ENCODE measurements around the gene PPP4R3A. TPM values are rescaled to one million over a fixed set of nuclear protein-coding genes. Genes with fewer than 3 reads are reported as not detected.
"Not testable (repeated sequence)": the region's sequence is repeated elsewhere in the genome, so short reads cannot be mapped to it uniquely, and the experiment has no call there.

The PPP4R3A gene
- total RNA-seq, 2 donors from 2014 or later = 74.5 to 84.3 TPM

DNA sequence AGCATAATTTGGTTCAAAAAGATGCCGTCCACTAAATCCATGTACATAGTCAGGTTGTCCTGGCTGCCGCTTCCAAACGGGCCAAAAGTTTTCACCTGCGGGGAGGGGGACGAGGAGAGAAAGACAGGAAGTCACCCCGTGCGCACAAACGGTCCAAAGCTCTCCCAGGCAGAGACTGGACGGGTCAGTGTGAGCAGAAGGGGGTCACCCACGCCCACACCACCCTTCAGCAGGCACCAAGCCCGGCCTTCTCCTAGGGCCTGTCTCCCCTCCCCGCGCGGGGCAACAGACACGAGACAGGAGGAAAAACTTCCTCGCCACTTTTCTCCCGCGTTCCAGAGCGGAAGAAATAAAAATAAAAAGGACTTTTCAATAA, 93.4 kb downstream of the PPP4R3A start:
- intact Hi-C loops (cut with DNase I, micrococcal nuclease) = loop anchor here in 1 of 2 donors (5.0 kb wide), 1 partner anchor 94 kb away; no protein-coding TSS in a partner anchor
- ATAC-seq (peak; percentile 35), DNase-seq (peak in 1 of 2 donors; percentile 62)

DNA sequence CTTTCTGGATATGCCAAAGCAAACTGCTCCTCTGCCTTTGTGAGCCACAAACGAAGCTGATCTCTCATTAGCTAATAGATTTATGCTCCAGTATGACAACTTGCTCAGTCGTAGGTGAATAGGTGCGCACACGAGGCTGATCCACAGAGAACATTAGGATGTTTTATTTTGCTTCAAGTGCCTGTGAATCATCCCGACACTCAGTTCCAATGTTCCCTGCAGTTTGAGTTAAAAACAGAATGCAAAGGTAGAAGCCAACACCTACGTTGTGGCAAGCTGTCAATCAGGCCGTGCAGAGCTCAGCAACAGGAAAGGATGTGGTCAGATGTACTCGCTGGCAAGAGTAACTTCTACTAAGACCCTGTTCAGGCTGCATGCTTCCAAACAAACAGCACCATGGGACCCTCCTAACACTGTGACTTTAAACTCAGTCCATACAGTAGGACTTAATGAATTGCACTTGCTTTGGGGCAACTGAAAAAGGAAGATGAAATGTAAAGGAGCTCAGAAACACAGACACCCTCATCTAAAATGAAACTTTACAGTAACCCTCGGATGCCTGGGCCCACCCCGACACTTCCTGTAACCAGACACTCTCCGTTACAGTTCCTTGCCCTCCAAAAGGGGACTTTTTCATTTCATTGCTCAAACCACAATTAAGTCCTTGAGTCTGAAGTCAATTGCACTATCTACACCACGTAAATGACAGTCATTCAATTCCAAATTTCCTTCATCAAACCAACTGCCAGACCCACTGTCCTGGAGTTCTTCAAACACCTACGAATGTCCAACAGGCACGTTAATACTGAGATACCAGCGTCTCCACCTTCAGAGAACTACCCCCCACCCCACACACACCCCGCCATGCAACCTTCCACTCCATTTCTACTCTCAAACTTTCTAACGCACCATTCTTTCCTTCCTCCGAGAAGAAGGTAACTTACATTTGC, 94.0 kb downstream of the PPP4R3A start:
- ATAC-seq (no peak), DNase-seq (peak; percentile 49 to 68)
- intact Hi-C loops (cut with DNase I, micrococcal nuclease) = loop anchor here in 1 of 2 donors (5.0 kb wide), 1 partner anchor 94 kb away; no protein-coding TSS in a partner anchor

DNA sequence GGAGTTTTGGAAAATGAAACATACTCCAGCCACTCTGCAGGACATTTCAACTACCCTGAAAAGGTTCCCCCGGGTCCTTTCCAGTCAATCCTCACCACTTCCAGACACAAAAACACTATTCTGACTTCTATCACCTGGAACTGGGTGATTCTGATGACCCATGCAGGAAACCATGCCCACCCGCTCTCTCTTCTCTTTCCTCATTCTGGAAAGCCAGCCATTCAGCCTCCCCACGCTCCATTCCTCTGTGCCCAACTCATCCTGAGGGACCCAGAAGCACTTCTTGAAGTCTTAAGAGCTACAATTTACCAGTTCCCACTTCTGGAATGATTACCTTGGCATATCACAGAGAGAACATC, 95.7 kb downstream of the PPP4R3A start:
- DNase-seq = no peak
- intact Hi-C loops (cut with DNase I, micrococcal nuclease) = no loop called here
- no peak for ATAC-seq

DNA sequence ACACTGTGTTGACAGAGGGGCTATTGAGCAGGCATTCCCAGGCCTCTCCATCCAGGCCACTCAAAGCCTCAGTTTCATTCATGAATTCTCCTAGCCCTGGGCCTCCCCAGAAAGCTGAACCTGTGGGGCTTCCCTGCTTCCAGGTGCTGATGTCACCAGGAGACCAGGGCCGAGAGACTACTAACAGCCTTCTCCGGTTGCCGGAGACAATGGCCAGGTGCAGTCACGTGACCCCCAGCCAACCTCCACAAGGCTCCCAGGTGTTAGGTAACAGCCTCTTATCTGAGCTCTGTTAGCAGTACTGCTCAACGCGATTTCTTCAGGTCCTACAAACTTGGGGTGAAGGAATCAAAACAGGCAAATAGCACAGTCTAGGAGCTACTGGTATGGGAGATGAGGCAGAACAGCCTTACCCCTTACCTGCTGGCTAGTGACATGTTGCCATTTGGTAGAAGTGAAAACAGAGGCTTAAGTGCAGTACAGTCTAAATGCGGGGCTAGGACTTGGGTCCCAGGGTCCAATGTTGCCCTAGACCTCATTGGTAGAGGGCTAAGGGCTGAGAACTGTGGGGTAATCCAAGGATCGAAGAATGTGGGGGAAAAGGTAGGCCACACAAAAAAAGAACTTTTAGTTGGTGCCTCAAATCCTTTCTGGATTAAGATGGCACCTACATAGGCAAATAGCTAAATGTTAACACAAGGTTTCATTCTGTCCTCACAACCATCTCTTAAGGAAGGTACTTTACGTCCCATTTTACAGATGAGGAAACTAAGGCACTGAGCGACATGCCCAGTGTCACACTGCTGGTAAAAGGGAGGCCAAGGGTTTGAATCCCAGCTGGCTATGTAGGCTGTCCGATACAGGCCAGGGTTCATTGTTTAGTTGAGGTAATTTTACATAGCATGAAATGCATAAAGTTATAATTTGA, 96.3 kb downstream of the PPP4R3A start:
- intact Hi-C loops (cut with DNase I, micrococcal nuclease) = no loop called here
- DNase-seq (peak; percentile 74 to 79), ATAC-seq (peak; percentile 39)

DNA sequence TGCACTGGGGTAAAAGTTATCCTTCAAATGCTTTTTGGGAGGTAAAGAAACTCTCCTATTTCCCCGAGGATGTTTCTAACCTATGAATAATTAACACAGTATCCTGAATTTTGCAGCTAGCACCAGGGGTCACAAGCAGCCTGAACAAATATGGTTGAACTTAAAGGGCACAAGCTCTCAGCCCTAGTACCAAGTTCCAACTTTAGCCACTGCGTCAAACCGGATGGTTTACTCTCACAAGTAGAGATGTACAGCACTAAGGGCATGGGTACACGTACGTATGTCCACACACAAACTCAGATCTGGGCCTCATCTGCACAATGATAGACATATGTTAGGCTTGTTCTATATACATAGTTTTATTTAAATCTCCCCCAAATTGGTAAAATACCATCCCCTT, 97.2 kb downstream of the PPP4R3A start:
- DNase-seq = no peak
- intact Hi-C loops (cut with DNase I, micrococcal nuclease) = no loop called here
- no peak for ATAC-seq

DNA sequence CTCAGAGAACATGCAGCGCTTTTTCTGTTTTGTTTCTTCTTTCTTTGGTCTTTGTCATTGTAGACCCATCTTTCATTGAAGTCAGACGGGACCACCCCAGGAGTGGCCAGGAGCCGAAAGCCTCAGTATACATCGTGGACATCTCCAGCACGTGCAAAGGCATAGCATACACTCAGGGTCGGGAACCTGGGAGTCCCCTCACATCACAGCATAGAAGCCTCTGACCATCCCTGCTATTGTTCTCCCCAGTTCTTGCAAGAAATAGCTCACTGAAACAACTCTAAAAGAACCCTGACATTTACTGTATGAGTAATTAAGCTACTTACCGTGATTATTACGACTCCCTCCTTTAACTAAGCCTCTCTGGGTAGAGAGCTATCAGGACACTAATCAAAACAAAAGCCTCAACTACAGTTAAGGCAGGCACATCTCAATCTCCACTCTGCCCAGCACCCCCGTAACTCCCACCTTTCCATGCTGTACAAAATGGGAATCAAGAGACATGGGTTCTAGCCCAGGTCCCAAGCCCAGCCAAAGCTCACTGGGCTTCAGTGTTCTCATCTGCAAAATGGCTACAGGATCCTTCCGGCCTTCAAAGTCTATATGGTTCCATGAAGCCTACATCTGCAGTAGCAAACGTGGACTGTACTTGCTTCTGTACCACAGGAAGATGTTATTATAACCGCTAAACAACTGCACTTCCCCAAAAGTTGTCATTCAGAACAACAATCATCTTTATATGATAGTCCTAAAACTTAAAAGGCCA, 99.2 kb downstream of the PPP4R3A start:
- DNase-seq (no peak), ATAC-seq (no peak)
- intact Hi-C loops (cut with DNase I, micrococcal nuclease) = no loop called here

DNA sequence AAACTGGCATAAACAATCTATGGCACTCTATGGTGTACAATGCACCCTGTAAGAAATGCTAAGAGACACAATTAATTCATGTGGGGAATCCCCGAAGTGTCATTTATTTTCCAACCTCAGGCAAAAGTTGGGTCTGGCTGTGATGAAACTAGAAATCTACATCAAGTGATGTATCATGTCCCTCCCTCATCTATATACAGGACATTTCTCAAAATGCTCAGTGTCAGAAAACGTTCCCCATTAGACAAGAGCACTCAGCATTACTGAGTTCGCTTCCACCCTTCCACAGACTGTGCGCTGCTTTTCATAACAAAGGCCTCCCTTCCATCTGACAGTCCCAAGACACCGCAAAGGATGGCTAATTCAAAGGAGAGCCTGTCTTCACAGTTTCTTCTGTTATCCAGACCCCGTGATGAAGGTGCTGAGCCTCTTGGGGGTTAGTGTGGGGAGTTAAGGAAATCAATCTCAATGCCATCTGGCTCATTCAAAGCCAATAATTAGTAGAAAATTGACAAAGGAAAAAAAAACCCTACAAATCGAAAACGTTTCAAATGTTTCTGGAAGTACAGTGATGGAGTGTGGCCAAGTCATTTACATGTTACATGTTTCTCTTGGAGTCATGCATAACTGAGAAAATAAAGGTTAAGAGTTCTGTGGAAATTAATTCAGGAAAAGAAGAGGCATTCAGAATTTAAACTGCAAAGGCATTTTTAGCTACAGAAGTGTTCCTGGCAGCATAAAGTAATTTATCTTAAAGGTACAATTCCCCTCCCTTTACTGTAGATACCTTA, 100.0 kb downstream of the PPP4R3A start:
- DNase-seq = no peak
- ATAC-seq = no peak
- intact Hi-C loops (cut with DNase I, micrococcal nuclease) = no loop called here

DNA sequence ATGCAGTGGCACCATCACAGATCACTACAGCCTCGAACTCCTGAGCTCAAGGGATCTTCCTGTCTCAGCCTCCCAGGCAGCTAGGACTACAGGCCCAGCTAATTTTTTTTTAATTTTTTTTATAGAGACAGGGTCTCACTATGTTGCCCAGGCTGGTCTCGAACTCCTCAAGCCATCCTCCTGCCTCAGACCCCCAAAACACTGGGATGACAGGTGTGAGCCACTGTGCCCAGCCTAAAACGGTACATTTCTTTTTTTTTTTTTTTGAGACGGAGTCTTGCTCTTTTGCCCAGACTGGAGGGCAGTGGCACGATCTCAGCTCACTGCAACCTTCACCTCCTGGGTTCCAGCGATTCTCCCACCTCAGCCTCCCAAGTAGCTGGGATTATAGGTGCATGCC, 100.9 kb downstream of the PPP4R3A start:
- DNase-seq; intact Hi-C loops (cut with DNase I, micrococcal nuclease); ATAC-seq: not testable (repeated sequence)

Other genes starting within 250 kb of the PPP4R3A start
- 10 to 100 TPM; 52.4 to 65.8 TPM for gene CCDC88C, start 92.5 kb downstream of the PPP4R3A start, total RNA-seq
- gene CATSPERB, start 221.8 kb upstream of the PPP4R3A start, total RNA-seq = 1 to 10 TPM; 3.9 to 9.8 TPM

Data from left colon (tissue), 2 donors.